Measurements from ENCODE around the gene DGKI.

- TF ChIP-seq CTCF (conservative IDR thresholded peaks at IDR 0.05; ENCODE audit: low read depth in 2 of 2) (no peak), ZNF114 (CRISPR knock-in tag; IDR thresholded peaks at IDR 0.05) (no peak), ZNF331 (CRISPR knock-in tag; IDR thresholded peaks at IDR 0.05; ENCODE audit: low read depth) (no peak), NANOG (IDR thresholded peaks at IDR 0.05; ENCODE audit: borderline replicate concordance) (no peak), CREB1 (CRISPR knock-in tag; IDR thresholded peaks at IDR 0.05; ENCODE audit: low read depth) (no peak)
These were observed 181.9 kb downstream of the DGKI start for GRCh38 chr7:137664846-137665245.

Measured in GM23338 (cell line).